ENCODE measurements around the gene MBOAT2.

The MBOAT2 gene

DNA sequence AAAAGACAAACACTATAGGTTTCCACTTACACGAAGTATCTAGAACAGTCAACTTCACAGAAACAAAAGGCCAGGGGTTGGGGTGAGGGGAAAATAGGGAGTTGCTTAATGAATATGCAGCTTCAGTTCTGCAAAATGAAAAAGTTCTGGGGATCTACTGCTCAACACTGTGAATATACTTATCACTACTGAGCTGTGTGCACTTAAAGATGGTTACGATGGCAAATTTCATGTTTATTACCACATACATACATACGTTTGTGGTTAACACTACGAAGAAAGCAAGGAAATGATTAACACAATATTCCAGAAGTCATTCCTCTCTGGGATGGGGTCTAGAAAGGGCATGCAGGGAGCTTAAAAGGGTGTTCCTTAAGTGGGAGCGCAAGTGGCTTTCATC, 19.3 kb downstream of the MBOAT2 start:
- peak overlapping the region; percentile 28 for H4K8ac ChIP-seq (ENCODE audit: low read depth, low read length)
- H4K5ac ChIP-seq (ENCODE audit: low read length), result no peak overlapping the region
- peak overlapping the region; percentile 75 for H3K18ac ChIP-seq (ENCODE audit: low read length)
- H3K79me1 ChIP-seq (ENCODE audit: low read length), result peaks cover 24% of the 10 kb centered on the region
- H2BK15ac ChIP-seq (replicated peaks; ENCODE audit: low read depth), result no peak overlapping the region
- H3K27ac ChIP-seq (ENCODE audit: low read depth, low read length), result no peak overlapping the region
- no CpG with 5 or more reads among the region's 5 CpGs for WGBS (ENCODE audit: extremely low coverage, insufficient coverage, low lambda C conversion rate)
- H3K56ac ChIP-seq (ENCODE audit: low read length), result no peak overlapping the region
- peaks cover 11% of the 10 kb centered on the region for H3K4me1 ChIP-seq (ENCODE audit: control insufficient read depth, low read depth, low read length)
- no peak for DNase-seq
- no peaks in the 10 kb centered on the region for H3K27me3 ChIP-seq (ENCODE audit: insufficient read depth, low read length, poor library complexity)
- no peak overlapping the region for H3K4me3 ChIP-seq (ENCODE audit: low read length)
- H2AK5ac ChIP-seq (ENCODE audit: low read length), result no peak overlapping the region
- no peak overlapping the region for H3K23ac ChIP-seq (ENCODE audit: low read length)
- H3K9ac ChIP-seq (ENCODE audit: low read length), result no peak overlapping the region
- no peak overlapping the region for H3K4me2 ChIP-seq (ENCODE audit: low read length)
- H3K79me2 ChIP-seq (ENCODE audit: control insufficient read depth, insufficient read depth, low read length), result peaks cover 50% of the 10 kb centered on the region
- H3K4ac ChIP-seq (ENCODE audit: low read depth, low read length), result no peak overlapping the region
- no peak overlapping the region for H2BK120ac ChIP-seq (ENCODE audit: low read depth, low read length)
- H3K36me3 ChIP-seq (ENCODE audit: control insufficient read depth, insufficient read depth, low read length), result no peaks in the 10 kb centered on the region
- H2BK5ac ChIP-seq (ENCODE audit: low read length), result no peak overlapping the region

DNA sequence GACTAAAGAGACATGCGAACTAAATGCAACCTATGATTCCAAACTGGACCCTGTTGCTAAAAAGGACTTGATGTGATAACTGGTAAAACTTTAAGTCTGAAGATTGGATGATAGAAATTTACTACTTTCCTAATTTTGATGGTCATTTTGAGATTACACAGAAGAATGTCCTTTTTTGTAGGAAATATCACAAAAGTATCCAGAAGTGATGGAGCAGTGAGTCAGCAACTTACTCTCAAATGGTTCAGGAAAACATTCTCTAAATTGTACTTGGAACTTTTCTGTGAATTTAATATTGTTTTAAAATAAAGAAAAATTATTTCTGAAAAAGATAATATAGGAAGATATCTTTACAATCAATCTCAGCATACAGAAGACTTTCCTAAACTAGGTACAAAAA, 19.9 kb downstream of the MBOAT2 start:
- peaks cover 47% of the 10 kb centered on the region for H3K79me2 ChIP-seq (ENCODE audit: control insufficient read depth, insufficient read depth, low read length)
- peaks cover 22% of the 10 kb centered on the region for H3K79me1 ChIP-seq (ENCODE audit: low read length)
- no peaks in the 10 kb centered on the region for H3K36me3 ChIP-seq (ENCODE audit: control insufficient read depth, insufficient read depth, low read length)
- no peak overlapping the region for H3K18ac ChIP-seq (ENCODE audit: low read length)
- H4K8ac ChIP-seq (ENCODE audit: low read depth, low read length), result no peak overlapping the region
- H3K4me1 ChIP-seq (ENCODE audit: control insufficient read depth, low read depth, low read length), result peaks cover 11% of the 10 kb centered on the region
- H2BK5ac ChIP-seq (ENCODE audit: low read length), result no peak overlapping the region
- no peak overlapping the region for H3K27ac ChIP-seq (ENCODE audit: low read depth, low read length)
- H2BK120ac ChIP-seq (ENCODE audit: low read depth, low read length), result no peak overlapping the region
- H3K9ac ChIP-seq (ENCODE audit: low read length), result no peak overlapping the region
- H3K23ac ChIP-seq (ENCODE audit: low read length), result no peak overlapping the region
- no peak overlapping the region for H3K4ac ChIP-seq (ENCODE audit: low read depth, low read length)
- H3K4me2 ChIP-seq (ENCODE audit: low read length), result no peak overlapping the region
- no peaks in the 10 kb centered on the region for H3K27me3 ChIP-seq (ENCODE audit: insufficient read depth, low read length, poor library complexity)
- no CpG with 5 or more reads among the region's 1 CpG for WGBS (ENCODE audit: extremely low coverage, insufficient coverage, low lambda C conversion rate)
- H4K5ac ChIP-seq (ENCODE audit: low read length), result no peak overlapping the region
- no peak overlapping the region for H3K56ac ChIP-seq (ENCODE audit: low read length)
- H2BK15ac ChIP-seq (replicated peaks; ENCODE audit: low read depth), result no peak overlapping the region
- H2AK5ac ChIP-seq (ENCODE audit: low read length), result no peak overlapping the region
- H3K4me3 ChIP-seq (ENCODE audit: low read length), result no peak overlapping the region
- no peak for DNase-seq

DNA sequence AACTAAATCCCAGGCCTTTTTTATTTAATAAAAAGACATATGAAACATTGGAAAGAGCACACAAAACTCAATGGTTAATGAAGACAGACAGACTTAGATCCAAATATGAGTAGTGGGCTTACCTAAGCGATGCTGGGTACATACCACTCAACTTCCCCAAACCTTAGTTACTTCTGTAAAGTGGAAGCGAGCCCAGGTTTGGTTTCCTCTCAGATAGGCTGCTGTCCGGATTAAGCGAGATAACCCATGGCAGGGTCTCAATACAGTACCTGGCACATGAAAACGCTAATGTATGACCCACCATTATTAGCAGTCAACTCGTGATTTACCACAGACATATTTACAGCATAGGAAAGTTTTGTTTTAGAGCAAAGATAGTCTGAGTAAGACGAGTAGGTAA, 21.6 kb downstream of the MBOAT2 start:
- no peak overlapping the region for H2AK5ac ChIP-seq (ENCODE audit: low read length)

DNA sequence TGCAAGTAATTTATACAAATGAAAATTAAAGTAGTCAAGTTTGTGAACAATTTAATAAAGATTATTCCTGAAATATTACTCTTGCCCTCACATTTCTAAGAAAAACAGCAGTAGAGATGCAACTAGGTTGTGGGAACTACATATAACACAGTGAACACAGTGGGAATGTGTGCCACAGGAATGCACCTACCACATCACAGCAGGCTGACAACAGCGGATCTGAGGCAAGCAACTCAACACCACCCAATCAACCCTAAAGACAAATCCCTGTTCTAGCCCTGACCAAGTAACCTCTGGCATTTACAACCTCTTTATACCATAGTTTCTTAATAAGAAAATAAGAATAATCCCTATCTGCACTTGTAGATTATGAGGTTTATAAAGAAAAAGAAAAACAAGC, 23.4 kb downstream of the MBOAT2 start:
- H3K36me3 ChIP-seq (ENCODE audit: control insufficient read depth, insufficient read depth, low read length), result no peaks in the 10 kb centered on the region

More for the DNA sequence above, 21.6 kb downstream of the MBOAT2 start:
- no peak for DNase-seq
- H3K23ac ChIP-seq (ENCODE audit: low read length), result no peak overlapping the region
- WGBS (ENCODE audit: extremely low coverage, insufficient coverage, low lambda C conversion rate), result no CpG with 5 or more reads among the region's 7 CpGs
- H3K4ac ChIP-seq (ENCODE audit: low read depth, low read length), result no peak overlapping the region
- H4K5ac ChIP-seq (ENCODE audit: low read length), result no peak overlapping the region
- H3K4me2 ChIP-seq (ENCODE audit: low read length), result no peak overlapping the region
- no peak overlapping the region for H3K27ac ChIP-seq (ENCODE audit: low read depth, low read length)
- no peak overlapping the region for H3K9ac ChIP-seq (ENCODE audit: low read length)
- peaks cover 11% of the 10 kb centered on the region for H3K4me1 ChIP-seq (ENCODE audit: control insufficient read depth, low read depth, low read length)
- no peak overlapping the region for H3K56ac ChIP-seq (ENCODE audit: low read length)
- H4K8ac ChIP-seq (ENCODE audit: low read depth, low read length), result no peak overlapping the region
- peaks cover 51% of the 10 kb centered on the region for H3K79me2 ChIP-seq (ENCODE audit: control insufficient read depth, insufficient read depth, low read length)
- H2BK15ac ChIP-seq (replicated peaks; ENCODE audit: low read depth), result no peak overlapping the region
- H2BK5ac ChIP-seq (ENCODE audit: low read length), result no peak overlapping the region
- peaks cover 26% of the 10 kb centered on the region for H3K79me1 ChIP-seq (ENCODE audit: low read length)
- no peak overlapping the region for H2BK120ac ChIP-seq (ENCODE audit: low read depth, low read length)
- H3K4me3 ChIP-seq (ENCODE audit: low read length), result no peak overlapping the region
- no peak overlapping the region for H3K18ac ChIP-seq (ENCODE audit: low read length)
- no peaks in the 10 kb centered on the region for H3K36me3 ChIP-seq (ENCODE audit: control insufficient read depth, insufficient read depth, low read length)
- H3K27me3 ChIP-seq (ENCODE audit: insufficient read depth, low read length, poor library complexity), result no peaks in the 10 kb centered on the region

DNA sequence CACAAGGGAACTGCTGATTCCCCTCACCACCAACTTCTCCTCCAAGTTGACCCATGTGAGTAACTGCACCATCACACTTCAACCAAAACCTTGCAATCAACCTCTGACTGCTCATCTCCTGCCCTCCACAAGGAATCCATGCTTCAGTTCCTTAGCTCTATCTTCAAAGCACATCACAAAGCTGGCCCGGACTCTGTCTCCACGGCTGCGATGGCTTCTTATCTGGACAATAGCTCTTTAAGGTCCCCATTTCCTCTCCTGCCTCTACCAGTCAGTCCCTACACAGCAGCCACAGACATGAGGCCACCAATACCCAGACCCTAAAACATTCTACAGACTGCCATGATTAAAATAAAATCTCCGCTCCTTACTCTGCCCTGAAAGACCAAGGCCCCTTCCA, 25.7 kb downstream of the MBOAT2 start:
- H4K8ac ChIP-seq (ENCODE audit: low read depth, low read length), result no peak overlapping the region
- no peak overlapping the region for H3K27ac ChIP-seq (ENCODE audit: low read depth, low read length)
- H3K4me2 ChIP-seq (ENCODE audit: low read length), result no peak overlapping the region
- no peak overlapping the region for H3K18ac ChIP-seq (ENCODE audit: low read length)
- H4K5ac ChIP-seq (ENCODE audit: low read length), result no peak overlapping the region
- H2BK15ac ChIP-seq (replicated peaks; ENCODE audit: low read depth), result no peak overlapping the region
- peaks cover 22% of the 10 kb centered on the region for H3K79me1 ChIP-seq (ENCODE audit: low read length)
- H3K56ac ChIP-seq (ENCODE audit: low read length), result no peak overlapping the region
- no peak overlapping the region for H2AK5ac ChIP-seq (ENCODE audit: low read length)
- no peak overlapping the region for H3K4ac ChIP-seq (ENCODE audit: low read depth, low read length)
- DNase-seq, result no peak
- no peak overlapping the region for H2BK5ac ChIP-seq (ENCODE audit: low read length)
- H3K4me3 ChIP-seq (ENCODE audit: low read length), result no peak overlapping the region
- no peaks in the 10 kb centered on the region for H3K36me3 ChIP-seq (ENCODE audit: control insufficient read depth, insufficient read depth, low read length)
- no peak overlapping the region for H2BK120ac ChIP-seq (ENCODE audit: low read depth, low read length)
- peaks cover 6% of the 10 kb centered on the region for H3K4me1 ChIP-seq (ENCODE audit: control insufficient read depth, low read depth, low read length)
- WGBS (ENCODE audit: extremely low coverage, insufficient coverage, low lambda C conversion rate), result no CpG with 5 or more reads among the region's 4 CpGs
- no peak overlapping the region for H3K9ac ChIP-seq (ENCODE audit: low read length)
- H3K79me2 ChIP-seq (ENCODE audit: control insufficient read depth, insufficient read depth, low read length), result peaks cover 45% of the 10 kb centered on the region
- H3K27me3 ChIP-seq (ENCODE audit: insufficient read depth, low read length, poor library complexity), result no peaks in the 10 kb centered on the region
- no peak overlapping the region for H3K23ac ChIP-seq (ENCODE audit: low read length)

More for the DNA sequence above, 23.4 kb downstream of the MBOAT2 start:
- DNase-seq, result peak; percentile 32
- peaks cover 49% of the 10 kb centered on the region for H3K79me2 ChIP-seq (ENCODE audit: control insufficient read depth, insufficient read depth, low read length)
- H2BK15ac ChIP-seq (replicated peaks; ENCODE audit: low read depth), result no peak overlapping the region
- WGBS (ENCODE audit: extremely low coverage, insufficient coverage, low lambda C conversion rate), result no CpG with 5 or more reads among the region's 1 CpG
- no peak overlapping the region for H3K4me2 ChIP-seq (ENCODE audit: low read length)
- H3K9ac ChIP-seq (ENCODE audit: low read length), result no peak overlapping the region
- no peak overlapping the region for H3K18ac ChIP-seq (ENCODE audit: low read length)
- no peak overlapping the region for H4K5ac ChIP-seq (ENCODE audit: low read length)
- no peak overlapping the region for H3K4ac ChIP-seq (ENCODE audit: low read depth, low read length)
- H2BK120ac ChIP-seq (ENCODE audit: low read depth, low read length), result no peak overlapping the region
- no peak overlapping the region for H3K23ac ChIP-seq (ENCODE audit: low read length)
- peaks cover 24% of the 10 kb centered on the region for H3K79me1 ChIP-seq (ENCODE audit: low read length)
- H3K4me1 ChIP-seq (ENCODE audit: control insufficient read depth, low read depth, low read length), result peaks cover 9% of the 10 kb centered on the region
- H3K4me3 ChIP-seq (ENCODE audit: low read length), result no peak overlapping the region
- no peak overlapping the region for H3K27ac ChIP-seq (ENCODE audit: low read depth, low read length)
- H2AK5ac ChIP-seq (ENCODE audit: low read length), result no peak overlapping the region
- no peaks in the 10 kb centered on the region for H3K27me3 ChIP-seq (ENCODE audit: insufficient read depth, low read length, poor library complexity)
- no peak overlapping the region for H3K56ac ChIP-seq (ENCODE audit: low read length)
- no peak overlapping the region for H2BK5ac ChIP-seq (ENCODE audit: low read length)
- H4K8ac ChIP-seq (ENCODE audit: low read depth, low read length), result no peak overlapping the region

DNA sequence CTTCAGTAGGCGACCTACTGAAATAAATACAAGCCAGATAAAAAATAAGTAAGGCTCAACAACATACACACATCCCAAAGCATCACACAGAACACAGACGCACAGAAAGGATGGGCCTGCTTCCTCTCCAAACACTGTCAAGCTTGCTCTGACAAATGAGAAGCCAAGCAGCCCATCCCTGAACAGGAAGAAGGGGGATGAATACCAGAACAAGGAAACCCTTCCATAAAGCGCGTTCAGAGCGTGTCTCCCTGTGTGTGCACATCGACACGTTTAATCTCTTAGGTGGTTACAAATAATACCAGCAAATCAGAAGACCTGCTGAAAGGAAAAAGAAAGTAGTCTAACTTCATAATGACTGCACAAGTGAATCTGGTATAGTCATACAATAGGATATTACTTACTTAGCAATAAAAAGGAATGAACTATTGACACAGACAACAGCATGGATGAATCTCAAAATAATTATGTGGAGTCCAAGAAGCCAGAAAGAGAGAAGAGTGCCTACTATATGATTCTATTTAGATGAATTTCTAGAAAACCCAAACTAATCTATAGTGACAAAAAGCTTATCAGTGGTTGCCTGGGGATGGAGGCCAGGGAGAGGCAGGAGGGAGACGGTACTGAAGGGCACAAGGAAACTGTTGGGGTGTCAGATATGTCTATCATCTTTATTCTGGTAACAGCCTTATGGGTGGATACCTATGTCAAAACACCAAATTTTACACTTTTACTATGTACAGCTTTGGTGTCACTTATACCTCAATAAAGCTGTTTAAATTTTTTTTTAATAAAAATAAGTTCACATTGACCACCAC, 26.8 kb downstream of the MBOAT2 start:
- Histone ChIP-seq H3K27ac (ENCODE audit: low read depth, low read length) (no peak overlapping the region), H3K4me1 (ENCODE audit: control insufficient read depth, low read depth, low read length) (peaks cover 6% of the 10 kb centered on the region), H3K4ac (ENCODE audit: low read depth, low read length) (no peak overlapping the region), H2BK120ac (ENCODE audit: low read depth, low read length) (no peak overlapping the region), H3K4me3 (ENCODE audit: low read length) (no peak overlapping the region), H3K18ac (ENCODE audit: low read length) (no peak overlapping the region), H3K36me3 (ENCODE audit: control insufficient read depth, insufficient read depth, low read length) (no peaks in the 10 kb centered on the region), H4K5ac (ENCODE audit: low read length) (no peak overlapping the region), H3K23ac (ENCODE audit: low read length) (no peak overlapping the region), H3K79me2 (ENCODE audit: control insufficient read depth, insufficient read depth, low read length) (peaks cover 36% of the 10 kb centered on the region), H3K79me1 (ENCODE audit: low read length) (peaks cover 16% of the 10 kb centered on the region), H3K56ac (ENCODE audit: low read length) (no peak overlapping the region), H2BK5ac (ENCODE audit: low read length) (no peak overlapping the region), H3K4me2 (ENCODE audit: low read length) (no peak overlapping the region), H3K27me3 (ENCODE audit: insufficient read depth, low read length, poor library complexity) (no peaks in the 10 kb centered on the region), H3K9ac (ENCODE audit: low read length) (no peak overlapping the region), H2BK15ac (replicated peaks; ENCODE audit: low read depth) (no peak overlapping the region), H4K8ac (ENCODE audit: low read depth, low read length) (no peak overlapping the region), H2AK5ac (ENCODE audit: low read length) (no peak overlapping the region)
- WGBS (ENCODE audit: extremely low coverage, insufficient coverage, low lambda C conversion rate), result no CpG with 5 or more reads among the region's 8 CpGs
- no peak for DNase-seq

Measured in mesendoderm (in vitro differentiated cells).